Sigmoid colon (tissue), 4 donors: ENCODE data around the gene SLAMF1.

Experiments
- CTCF ChIP-seq, 4 experiments: fragments of 450-650 bp in 3 of 4; fragments of 200-600 bp in 1 of 4; IDR thresholded peaks; one replicate each; pipeline ENCODE4 v1.5.1; 2016 to 2019; ENCODE audit warnings: antibody characterized with exemption in 4 of 4, mild to moderate bottlenecking in 3 of 4, moderate library complexity in 2 of 4
- POLR2A ChIP-seq, 2 donors: fragments of 450-650 bp; IDR thresholded peaks; one replicate each; pipeline ENCODE4 v1.6.1; 2016; ENCODE audit warnings: antibody characterized with exemption in 2 of 2, mild to moderate bottlenecking in 2 of 2, moderate library complexity in 2 of 2
- POLR2AphosphoS5 ChIP-seq, 4 donors: sonication (generic); formaldehyde crosslinking; IDR thresholded peaks; one replicate each; pipeline ENCODE4 v1.6.1; 2017; ENCODE audit warnings: antibody characterized with exemption in 4 of 4

- TF ChIP-seq CTCF (IDR thresholded peaks at IDR 0.05) (no peak), POLR2A (IDR thresholded peaks at IDR 0.05) (no peak), POLR2AphosphoS5 (IDR thresholded peaks at IDR 0.05) (no peak)
Measured at GRCh38 chr1:160637065-160637464, 9.8 kb downstream of the SLAMF1 start.
